Measurements from ENCODE around the gene PPDPF. TPM values are rescaled to one million over a fixed set of nuclear protein-coding genes. Genes with fewer than 3 reads are reported as not detected.

PPDPF gene
- polyA plus RNA-seq, 1 donor (not counting 4 experiments of a cell fraction or from before 2014, with no cell fraction given), result 8.8 TPM

GRCh38 chr20:63546956-63547724 is 26.6 kb downstream of the PPDPF start:
- Histone ChIP-seq H3K36me3 (ENCODE audit: control insufficient read depth in 2 of 2, extremely low read depth in 1 of 2, insufficient read depth in 2 of 2, low read length in 2 of 2) (no peaks in the 10 kb centered on the region), H3K9ac (ENCODE audit: control insufficient read depth, extremely low read depth, insufficient read depth, low read length) (no peak overlapping the region), H3K27ac (ENCODE audit: control insufficient read depth, insufficient read depth, low read length) (no peak overlapping the region), H3K27me3 (ENCODE audit: control insufficient read depth, extremely low read depth, insufficient read depth, low read length) (peaks cover 3% of the 10 kb centered on the region), H2AFZ (ENCODE audit: control insufficient read depth, low read length) (no peak overlapping the region), H3K4me2 (ENCODE audit: control insufficient read depth, extremely low read depth, insufficient read depth, low read depth, low read length) (no peak overlapping the region), H3K9me1 (ENCODE audit: control insufficient read depth, extremely low read depth, insufficient read depth, low read length) (no peaks in the 10 kb centered on the region), H3K79me2 (ENCODE audit: control insufficient read depth, insufficient read depth, low read length) (no peaks in the 10 kb centered on the region), H4K20me1 (ENCODE audit: control insufficient read depth, extremely low read depth, insufficient read depth, low read length) (no peaks in the 10 kb centered on the region), H3K4me3 (ENCODE audit: control insufficient read depth in 2 of 3, extremely low read depth in 1 of 3, insufficient read depth in 2 of 3, low read depth in 1 of 3, low read length in 3 of 3) (peak overlapping the region in 1 of 3 experiments; percentile 3), H3K9me3 (ENCODE audit: control insufficient read depth, low read depth, low read length) (no peaks in the 10 kb centered on the region), H3K4me1 (ENCODE audit: control insufficient read depth, extremely low read depth, insufficient read depth, low read length) (peaks cover 36% of the 10 kb centered on the region)
- DNase-seq (ENCODE audit: low read depth, low spot score), result no peak
- FAIRE-seq, result no peak
- TF ChIP-seq EZH2 (IDR thresholded peaks at IDR 0.05; ENCODE audit: low read length), result no peak
- no peak for TF ChIP-seq CTCF (optimal IDR thresholded peaks at IDR 0.05 in 1 of 3, IDR thresholded peaks at IDR 0.05 in 1 of 3, conservative IDR thresholded peaks at IDR 0.05 in 1 of 3; ENCODE audit: extremely low read depth in 1 of 3, insufficient read depth in 2 of 3, low read length in 3 of 3)
- dilution Hi-C loops (cut with MboI; ENCODE audit: extremely low pct_ligation_motif_present, low sequenced_read_pairs), result no loop called here

- no peaks in the 10 kb centered on the region for H3K9me1 ChIP-seq (ENCODE audit: control insufficient read depth, extremely low read depth, insufficient read depth, low read length)
- no peak within 1 kb of the TSS for H2AFZ ChIP-seq (ENCODE audit: control insufficient read depth, low read length)
- no peak within 1 kb of the TSS for H3K27ac ChIP-seq (ENCODE audit: control insufficient read depth, insufficient read depth, low read length)
- TF ChIP-seq CTCF (optimal IDR thresholded peaks at IDR 0.05 in 1 of 3, IDR thresholded peaks at IDR 0.05 in 1 of 3, conservative IDR thresholded peaks at IDR 0.05 in 1 of 3; ENCODE audit: extremely low read depth in 1 of 3, insufficient read depth in 2 of 3, low read length in 3 of 3) (no peak), EZH2 (IDR thresholded peaks at IDR 0.05; ENCODE audit: low read length) (no peak)
- H3K36me3 ChIP-seq (ENCODE audit: control insufficient read depth in 2 of 2, extremely low read depth in 1 of 2, insufficient read depth in 2 of 2, low read length in 2 of 2), result no peaks in the 10 kb centered on the region
- H4K20me1 ChIP-seq (ENCODE audit: control insufficient read depth, extremely low read depth, insufficient read depth, low read length), result no peaks in the 10 kb centered on the region
- DNase-seq (ENCODE audit: low read depth, low spot score) (no peak), FAIRE-seq (no peak)
- no peaks in the 10 kb centered on the region for H3K9me3 ChIP-seq (ENCODE audit: control insufficient read depth, low read depth, low read length)
- H3K4me2 ChIP-seq (ENCODE audit: control insufficient read depth, extremely low read depth, insufficient read depth, low read depth, low read length), result no peak within 1 kb of the TSS
- H3K4me3 ChIP-seq (ENCODE audit: control insufficient read depth in 2 of 3, extremely low read depth in 1 of 3, insufficient read depth in 2 of 3, low read depth in 1 of 3, low read length in 3 of 3), result peak within 1 kb of the TSS in 1 of 3 experiments; percentile 3
- H3K27me3 ChIP-seq (ENCODE audit: control insufficient read depth, extremely low read depth, insufficient read depth, low read length), result peaks cover 3% of the 10 kb centered on the region
- H3K9ac ChIP-seq (ENCODE audit: control insufficient read depth, extremely low read depth, insufficient read depth, low read length), result no peak within 1 kb of the TSS
- peaks cover 37% of the 10 kb centered on the region for H3K4me1 ChIP-seq (ENCODE audit: control insufficient read depth, extremely low read depth, insufficient read depth, low read length)
- H3K79me2 ChIP-seq (ENCODE audit: control insufficient read depth, insufficient read depth, low read length), result no peaks in the 10 kb centered on the region
- dilution Hi-C loops (cut with MboI; ENCODE audit: extremely low pct_ligation_motif_present, low sequenced_read_pairs), result no loop called here
Observed at GRCh38 chr20:63547725-63548480, 27.3 kb downstream of the PPDPF start, which contains the start of gene SRMS. Gene SRMS, minus strand, starts transcription at chr20:63547749. Its CDS starts 286 bp downstream, at chr20:63547463.
